IPS-11a (cell line): ENCODE results near the gene CYP2W1.
A peak's percentile ranks its signal among the peaks of the same experiment; 100 is the strongest.
"Not testable (repeated sequence)": the region's sequence is repeated elsewhere in the genome, so short reads cannot be mapped to it uniquely, and the experiment has no call there.

Source experiments
- H3K4me3 ChIP-seq: one replicate; pipeline ENCODE4 v1.5.1; 2013; ENCODE audit warnings: low read depth, low read length, control low read depth

The CYP2W1 gene

GRCh38 chr7:1024876-1025742 lies 42.1 kb downstream of the CYP2W1 start:
- no peak overlapping the region for H3K4me3 ChIP-seq

- H3K4me3 ChIP-seq = no peak overlapping the region
Observed at GRCh38 chr7:1025743-1026581, 43.0 kb downstream of the CYP2W1 start.

GRCh38 chr7:1026721-1027161 lies 43.8 kb downstream of the CYP2W1 start:
- H3K4me3 ChIP-seq = peak overlapping the region; percentile 47

- peak overlapping the region; percentile 47 for H3K4me3 ChIP-seq
Observed at GRCh38 chr7:1027242-1028043, 44.5 kb downstream of the CYP2W1 start.

- peak overlapping the region; percentile 47 for H3K4me3 ChIP-seq
Observed at GRCh38 chr7:1028044-1028770, 45.2 kb downstream of the CYP2W1 start.

GRCh38 chr7:1028775-1029636 lies 46.0 kb downstream of the CYP2W1 start:
- no peak overlapping the region for H3K4me3 ChIP-seq

- H3K4me3 ChIP-seq = no peak overlapping the region
Observed at GRCh38 chr7:1029637-1030443, 46.9 kb downstream of the CYP2W1 start.

- no peak overlapping the region for H3K4me3 ChIP-seq
Observed at GRCh38 chr7:1030444-1031070, 47.6 kb downstream of the CYP2W1 start.

GRCh38 chr7:1031716-1032455 lies 48.9 kb downstream of the CYP2W1 start:
- no peak overlapping the region for H3K4me3 ChIP-seq

GRCh38 chr7:1032536-1033181 lies 49.7 kb downstream of the CYP2W1 start:
- H3K4me3 ChIP-seq = no peak overlapping the region

GRCh38 chr7:1033546-1034145 lies 50.7 kb downstream of the CYP2W1 start:
- no peak overlapping the region for H3K4me3 ChIP-seq

GRCh38 chr7:1034769-1035168 lies 51.8 kb downstream of the CYP2W1 start:
- not testable (repeated sequence) for H3K4me3 ChIP-seq

GRCh38 chr7:1036164-1036928 lies 53.4 kb downstream of the CYP2W1 start:
- H3K4me3 ChIP-seq = not testable (repeated sequence)
